Stimulated activated naive CD4-positive, alpha-beta T cell treated with Interleukin-2 at 50 U/mL for 16 hours (primary cell): ENCODE results near the gene NOTCH3.

Source experiments
- DNase-seq: peaks from one replicate; lab custom pipeline; 2025; lab: John Stamatoyannopoulos, UW

NOTCH3 gene

DNA sequence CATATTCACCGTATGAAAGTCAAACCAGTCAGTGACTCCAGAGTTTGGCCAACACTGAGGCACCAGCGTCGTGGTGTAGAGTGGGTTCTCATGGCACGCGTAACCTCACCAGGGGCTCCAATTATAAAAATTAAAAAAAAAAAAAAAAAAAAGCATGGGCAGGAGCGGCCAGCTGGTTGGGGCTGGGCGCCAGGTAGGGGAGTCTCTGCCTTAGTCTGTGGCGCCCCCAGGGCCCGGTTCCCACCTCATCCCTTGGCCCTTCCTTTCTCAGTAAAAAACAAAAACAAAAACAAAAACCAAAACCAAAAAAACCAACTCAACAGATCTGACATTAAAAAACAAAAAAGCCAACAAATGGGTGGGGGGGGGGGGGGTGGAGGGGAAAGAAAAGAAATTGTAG lies 36.1 kb upstream of the NOTCH3 start:
- DNase-seq, result no peak

GRCh38 chr19:15235781-15236180 lies 35.0 kb upstream of the NOTCH3 start:
- no peak for DNase-seq

DNA sequence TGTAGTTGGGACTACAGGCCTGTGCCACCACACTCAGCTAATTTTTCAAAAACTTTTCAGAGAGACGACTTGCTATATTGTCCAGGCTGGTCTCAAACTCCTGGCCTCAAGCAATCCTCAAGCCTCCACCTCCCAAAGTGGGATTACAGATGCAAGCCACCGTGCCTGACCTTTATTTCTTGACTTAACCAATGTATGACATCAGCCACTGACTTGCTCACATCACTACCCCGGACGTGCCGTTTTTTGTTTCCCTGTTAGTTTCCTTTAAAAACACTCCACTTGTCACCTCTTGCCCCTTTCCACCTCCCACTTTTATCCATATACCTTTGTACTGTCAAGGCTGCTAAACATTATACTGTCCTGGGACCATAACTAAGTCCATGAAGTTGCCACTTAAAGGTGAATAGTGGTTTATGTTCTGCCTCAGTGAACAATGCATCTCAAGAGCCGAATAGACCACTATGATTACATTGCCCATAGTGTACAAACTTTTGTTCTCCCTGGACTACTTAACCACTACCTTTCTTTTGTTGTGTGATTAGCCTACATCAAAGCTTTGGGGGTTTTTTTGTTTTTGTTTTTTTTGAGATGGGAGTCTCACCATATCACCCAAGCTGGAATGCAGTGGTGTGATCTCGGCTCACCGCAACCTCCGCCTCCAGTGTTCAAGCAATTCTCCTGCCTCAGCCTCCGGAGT lies 33.8 kb upstream of the NOTCH3 start:
- no peak for DNase-seq

GRCh38 chr19:15231271-15231670 lies 30.5 kb upstream of the NOTCH3 start:
- DNase-seq, result no peak

DNA sequence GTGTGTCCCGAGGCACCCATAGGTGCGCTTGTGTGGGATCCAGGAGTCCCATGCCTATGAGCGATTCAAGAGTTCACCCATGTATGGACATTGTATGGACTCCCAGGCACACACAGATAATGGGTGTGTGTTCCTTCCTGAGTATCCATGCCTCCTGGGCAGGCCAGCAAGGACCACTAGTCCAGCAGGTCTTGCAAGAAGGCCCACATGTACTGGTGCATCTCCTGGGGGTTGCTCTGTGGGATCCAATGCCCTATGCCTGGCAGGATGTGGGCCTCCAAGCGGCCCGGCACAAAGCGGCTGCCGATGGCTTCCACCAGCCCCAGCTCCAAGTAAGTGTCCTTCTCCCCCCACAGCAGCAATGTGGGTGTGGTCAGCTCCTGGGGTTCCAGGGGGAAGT lies 26.5 kb upstream of the NOTCH3 start:
- DNase-seq, result no peak

- no peak for DNase-seq
Observed at GRCh38 chr19:15225760-15226159, 25.0 kb upstream of the NOTCH3 start.

GRCh38 chr19:15223649-15224361 lies 23.0 kb upstream of the NOTCH3 start:
- no peak for DNase-seq

DNA sequence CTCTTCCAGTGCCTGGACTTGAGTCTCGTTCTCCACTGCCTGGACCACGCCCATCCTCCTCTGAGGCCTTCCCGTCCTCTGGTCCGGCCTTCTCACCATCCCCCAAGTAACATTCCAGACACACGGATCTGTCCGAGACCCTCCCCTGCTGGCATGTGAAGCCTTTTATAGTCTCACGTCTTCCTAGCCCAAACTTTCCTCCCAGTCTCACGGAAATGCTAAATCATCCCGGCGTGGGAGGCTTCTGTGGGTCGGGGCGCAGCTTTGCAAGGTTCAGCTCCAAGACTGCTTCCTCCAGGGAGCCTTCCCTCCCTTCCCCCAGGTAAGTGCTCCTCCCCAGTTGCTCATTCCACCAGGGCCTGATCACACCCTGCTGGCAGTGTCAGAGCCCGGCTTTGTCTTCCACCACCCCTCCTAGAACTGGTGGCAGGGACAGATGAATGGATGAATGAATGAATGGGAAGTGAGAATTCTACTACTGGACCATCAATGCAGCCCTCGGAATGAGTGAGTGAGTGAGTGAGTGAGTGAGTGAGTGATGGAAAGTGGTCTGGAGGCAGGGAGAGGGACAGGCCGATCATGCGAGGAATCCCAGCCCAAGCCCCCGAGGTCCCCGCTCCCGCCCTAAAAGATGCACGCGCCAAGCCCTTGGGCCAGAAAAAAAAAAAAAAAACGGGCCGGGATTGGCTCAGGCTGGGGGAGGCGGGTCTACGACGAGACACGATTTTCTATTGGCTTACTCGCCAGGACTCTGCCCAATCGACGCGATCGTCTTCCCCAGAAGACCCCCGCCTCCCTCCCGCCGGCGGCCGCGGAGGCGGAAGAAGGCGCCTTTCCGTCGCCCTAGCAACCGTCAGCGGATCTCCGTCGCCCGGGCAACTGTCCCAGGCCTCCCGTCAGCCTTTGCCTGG lies 22.2 kb upstream of the NOTCH3 start:
- DNase-seq, result peak; percentile 77

- DNase-seq, result no peak
Observed at GRCh38 chr19:15220833-15221232, 20.0 kb upstream of the NOTCH3 start.

DNA sequence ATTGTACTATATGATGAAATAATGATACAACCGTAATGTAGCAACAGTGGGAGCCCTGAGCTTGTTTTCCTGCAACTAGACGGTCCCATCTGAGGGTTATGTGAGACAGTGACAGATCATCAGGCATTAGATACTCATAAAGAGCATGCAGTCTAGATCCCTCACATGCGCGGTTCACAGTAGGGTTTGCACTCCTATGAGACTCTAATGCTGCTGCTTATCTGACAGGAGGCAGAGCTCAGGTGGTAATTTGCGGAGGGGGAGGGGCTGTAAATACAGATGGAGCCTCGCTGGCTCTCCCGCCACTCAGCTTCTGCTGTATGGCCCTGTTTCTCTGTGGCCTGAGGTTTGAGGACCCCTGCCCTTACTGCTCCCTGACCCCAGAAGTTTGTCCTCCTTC lies 17.7 kb upstream of the NOTCH3 start:
- no peak for DNase-seq

- no peak for DNase-seq
Observed at GRCh38 chr19:15216363-15216762, 15.6 kb upstream of the NOTCH3 start.

GRCh38 chr19:15213715-15214381 lies 13.1 kb upstream of the NOTCH3 start:
- no peak for DNase-seq

DNA sequence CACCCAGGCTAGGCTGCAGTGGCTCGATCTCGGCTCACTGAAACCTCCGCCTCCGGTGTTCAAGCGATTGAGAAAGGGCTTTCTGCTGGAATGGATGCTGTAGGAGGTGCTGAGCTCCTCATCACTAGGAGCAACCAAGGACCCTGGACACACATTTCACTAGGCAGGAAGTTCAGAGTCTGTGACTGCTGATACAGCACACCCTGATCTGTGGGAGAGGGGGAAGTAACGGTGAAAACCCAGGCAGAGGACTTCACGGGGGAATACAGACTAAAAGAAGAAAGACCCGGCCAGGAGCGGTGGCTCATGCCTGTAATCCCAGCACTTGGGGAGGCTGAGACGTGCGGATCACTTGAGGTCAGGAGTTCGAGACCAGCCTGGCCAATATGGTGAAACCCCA lies 11.9 kb upstream of the NOTCH3 start:
- DNase-seq, result no peak

DNA sequence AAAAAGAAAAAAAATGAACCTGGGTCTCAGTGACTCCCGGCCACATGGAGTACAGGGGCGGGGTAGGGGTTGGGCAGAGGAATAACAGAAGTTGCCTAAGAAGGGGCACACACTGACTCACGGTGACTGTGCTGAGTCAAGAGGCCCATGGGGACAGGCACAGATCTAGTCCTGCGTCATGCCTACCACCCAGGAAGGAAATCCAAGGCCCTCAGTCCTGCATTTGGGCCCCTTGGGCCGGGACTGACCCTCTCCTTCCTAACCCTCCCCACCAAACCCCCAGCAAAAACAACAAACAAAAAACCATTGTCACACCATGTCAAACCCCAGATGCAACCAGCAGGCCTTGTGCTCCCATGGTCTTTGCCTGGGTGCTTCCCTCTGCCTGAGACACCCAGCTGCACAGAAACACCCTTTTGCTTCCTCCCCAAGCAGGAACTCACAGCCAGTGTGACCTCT lies 9.6 kb upstream of the NOTCH3 start:
- DNase-seq, result no peak

- no peak for DNase-seq
Observed at GRCh38 chr19:15201374-15202023, 704 bp upstream of the NOTCH3 start.

- DNase-seq, result no peak
Observed at GRCh38 chr19:15199661-15200552, 888 bp downstream of the NOTCH3 start.

GRCh38 chr19:15198951-15199660 lies 1.7 kb downstream of the NOTCH3 start:
- no peak for DNase-seq

GRCh38 chr19:15197942-15198341 lies 2.9 kb downstream of the NOTCH3 start:
- DNase-seq, result no peak

GRCh38 chr19:15197275-15197941 lies 3.4 kb downstream of the NOTCH3 start:
- DNase-seq, result no peak
